ENCODE results near the gene MAGI2. TPM values are rescaled to one million over a fixed set of nuclear protein-coding genes. Genes with fewer than 3 reads are reported as not detected.
A peak's percentile ranks its signal among the peaks of the same experiment; 100 is the strongest.

MAGI2 gene
- total RNA-seq (1 to 10 TPM in 1 of 2 donors, under 1 TPM in 1; 0.79 to 4.1 TPM), polyA plus RNA-seq (1 to 10 TPM in 1 of 2 donors, under 1 TPM in 1; 0.37 to 2.0 TPM)

- Histone ChIP-seq H3K27ac (ENCODE audit: low read depth in 1 of 2, low read length in 2 of 2) (peak within 1 kb of the TSS; percentile 80 to 97), H3K27me3 (ENCODE audit: control insufficient read depth in 4 of 4, insufficient read depth in 4 of 4, low read length in 3 of 4) (no peaks in the 10 kb centered on the region), H3K9me3 (ENCODE audit: control insufficient read depth in 4 of 4, low read length in 3 of 4) (no peaks in the 10 kb centered on the region), H3K4me3 (ENCODE audit: low read depth in 1 of 3, low read length in 3 of 3) (peak within 1 kb of the TSS; percentile 71 to 84 (median 81)), H3K4me1 (ENCODE audit: control insufficient read depth in 4 of 4, insufficient read depth in 4 of 4, low read length in 3 of 4) (peaks cover 0 to 34% (median 19%) of the 10 kb centered on the region in 4 donors), H3K9ac (ENCODE audit: low read depth in 1 of 2, low read length in 2 of 2) (peak within 1 kb of the TSS; percentile 83 to 94), H3K36me3 (ENCODE audit: control insufficient read depth in 4 of 4, insufficient read depth in 3 of 4, low read depth in 1 of 4, low read length in 3 of 4) (no peaks in the 10 kb centered on the region)
- WGBS: under 1% methylated on average over 67 of the region's 67 CpGs
- TF ChIP-seq CTCF (IDR thresholded peaks at IDR 0.05; ENCODE audit: low read depth, low read length, missing input control) (no peak), RXRA (IDR thresholded peaks at IDR 0.05) (no peak), SP1 (IDR thresholded peaks at IDR 0.05) (peak; percentile 26), TAF1 (conservative IDR thresholded peaks at IDR 0.05) (peak; percentile 32), FOXA2 (IDR thresholded peaks at IDR 0.05) (no peak), YY1 (IDR thresholded peaks at IDR 0.05) (peak; percentile 52), NR2F2 (IDR thresholded peaks at IDR 0.05) (no peak), HNF4G (IDR thresholded peaks at IDR 0.05) (no peak), HNF4A (conservative IDR thresholded peaks at IDR 0.05) (peak in 1 of 2 donors; percentile 9), FOXA1 (IDR thresholded peaks at IDR 0.05) (no peak), REST (IDR thresholded peaks at IDR 0.05) (peak; percentile 12), JUND (IDR thresholded peaks at IDR 0.05) (no peak), RAD21 (IDR thresholded peaks at IDR 0.05) (no peak), EGR1 (IDR thresholded peaks at IDR 0.05; ENCODE audit: low read depth in 2 of 2) (no peak), ATF3 (IDR thresholded peaks at IDR 0.05) (no peak), GABPA (IDR thresholded peaks at IDR 0.05 in 1 of 2, conservative IDR thresholded peaks at IDR 0.05 in 1 of 2) (peak in 1 of 2 donors; percentile 66), MAX (IDR thresholded peaks at IDR 0.05) (no peak), ZBTB33 (IDR thresholded peaks at IDR 0.05) (no peak)
- peak; percentile 70 for DNase-seq (ENCODE audit: low spot score)
Observed at GRCh38 chr7:79453558-79454360, at the start of gene MAGI2. Gene MAGI2 (minus strand): TSS chr7:79453667. CDS start chr7:79453320, 347 bp downstream.

Data from liver (tissue), 9 donors.